Endodermal cell (in vitro differentiated cells): Measurements from ENCODE around the gene PNPLA6. TPM values are rescaled to one million over a fixed set of nuclear protein-coding genes. Genes with fewer than 3 reads are reported as not detected.

Source experiments
- DNase-seq: peaks from one replicate; pipeline ENCODE4 v3.0.0-alpha.2; 2017
- H3K27ac ChIP-seq: 2 replicates; pipeline ENCODE4 v1.5.1; 2013; ENCODE audit warnings: mild to moderate bottlenecking, low read depth, low read length, moderate library complexity
- H3K27me3 ChIP-seq: 2 replicates; pipeline ENCODE4 v1.6.1; 2013; ENCODE audit warnings: mild to moderate bottlenecking, low read length, moderate library complexity; ENCODE audit not compliant: insufficient read depth, control insufficient read depth, poor library complexity, severe bottlenecking
- H3K36me3 ChIP-seq: 2 replicates; pipeline ENCODE4 v1.7.0; 2013; ENCODE audit warnings: mild to moderate bottlenecking, low read length, moderate library complexity; ENCODE audit not compliant: control insufficient read depth, insufficient read depth
- H3K4me1 ChIP-seq: one replicate; pipeline ENCODE4 v1.7.0; 2013; ENCODE audit warnings: low read length; ENCODE audit not compliant: control insufficient read depth, insufficient read depth
- H3K4me3 ChIP-seq: 2 replicates; pipeline ENCODE4 v1.5.1; 2013; ENCODE audit warnings: mild to moderate bottlenecking, low read length, moderate library complexity
- H3K9ac ChIP-seq: 2 replicates; pipeline ENCODE4 v1.6.1; 2013; ENCODE audit warnings: mild to moderate bottlenecking, low read length, moderate library complexity; ENCODE audit not compliant: poor library complexity, severe bottlenecking; ENCODE audit errors: extremely low read depth
- H3K9me3 ChIP-seq: 2 replicates; pipeline ENCODE4 v1.6.1; 2013; ENCODE audit warnings: mild to moderate bottlenecking, low read length, moderate library complexity; ENCODE audit not compliant: control insufficient read depth
- H3K27ac Mint-ChIP-seq: 2 replicates; pipeline ENCODE4 v1.8.0; 2020; ENCODE audit warnings: mixed read lengths
- H3K27me3 Mint-ChIP-seq: 2 replicates; pipeline ENCODE4 v1.8.0; 2021; ENCODE audit warnings: mild to moderate bottlenecking, mixed read lengths; ENCODE audit not compliant: insufficient read depth
- H3K36me3 Mint-ChIP-seq: 2 replicates; pipeline ENCODE4 v1.8.0; 2020; ENCODE audit warnings: low read depth, mixed read lengths
- H3K4me1 Mint-ChIP-seq: 2 replicates; pipeline ENCODE4 v1.8.0; 2020; ENCODE audit warnings: mixed read lengths
- H3K4me3 Mint-ChIP-seq: 2 replicates; pipeline ENCODE4 v1.8.0; 2020; ENCODE audit warnings: mild to moderate bottlenecking, moderate library complexity, mixed read lengths
- H3K9me3 Mint-ChIP-seq: 2 replicates; pipeline ENCODE4 v1.8.0; 2020; ENCODE audit warnings: mild to moderate bottlenecking, mixed read lengths
- CTCF ChIP-seq: fragments of 200-600 bp; sonication (generic); conservative IDR thresholded peaks from 2 replicates; pipeline ENCODE4 v1.5.0; 2021; ENCODE audit warnings: antibody characterized with exemption, mild to moderate bottlenecking
- WGBS, 2 experiments: methylation state at CpG; one replicate each; pipeline versions ENCODE4 v1.1.5 to v1.1.7; 2013; ENCODE audit warnings: missing lambda C conversion rate in 2 of 2, mixed read lengths in 1 of 2; ENCODE audit not compliant: insufficient coverage in 1 of 2, insufficient read length in 1 of 2; 5-methylcytosine and 5-hydroxymethylcytosine counted together
- total RNA-seq, 2 donors: library from RNA; stranded (reverse); fragmentation: NEBNext Ultra II Directional in 1 of 2; extraction: Animal tissue kit (Norgen Biotek cat#: 25700) in 1 of 2; gene quantifications; 2 replicates in 1 of 2; 3 replicates in 1 of 2; pipeline ENCODE4 v1.2.1, GENCODE V29; 2021

The PNPLA6 gene
- total RNA-seq, 2 donors from 2014 or later, result 86.1 to 124 TPM

GRCh38 chr19:7516878-7517277 lies 18.6 kb upstream of the PNPLA6 start:
- WGBS, 2 experiments, result 85% methylated on average over 4 of the region's 4 CpGs; no CpG with 5 or more reads in 1 of the 2 experiments
- Histone ChIP-seq H3K9me3 (no peaks in the 10 kb centered on the region), H3K9ac (peak overlapping the region; percentile 81), H3K4me3 (peak overlapping the region; percentile 84), H3K27me3 (no peaks in the 10 kb centered on the region), H3K4me1 (no peaks in the 10 kb centered on the region), H3K27ac (peak overlapping the region; percentile 19), H3K36me3 (no peaks in the 10 kb centered on the region)
- peaks cover 23% of the 10 kb centered on the region for H3K4me1 Mint-ChIP-seq
- peak overlapping the region; percentile 76 for H3K27ac Mint-ChIP-seq
- no peak for DNase-seq
- peak overlapping the region; percentile 80 for H3K4me3 Mint-ChIP-seq
- no peak for TF ChIP-seq CTCF
- no peaks in the 10 kb centered on the region for H3K9me3 Mint-ChIP-seq
- H3K36me3 Mint-ChIP-seq, result peaks cover 13% of the 10 kb centered on the region
- no peaks in the 10 kb centered on the region for H3K27me3 Mint-ChIP-seq

GRCh38 chr19:7519361-7520130 lies 16.0 kb upstream of the PNPLA6 start:
- peaks cover 13% of the 10 kb centered on the region for H3K36me3 Mint-ChIP-seq
- no peaks in the 10 kb centered on the region for H3K27me3 Mint-ChIP-seq
- WGBS, 2 experiments, result 96 to 99% methylated on average over 58 to 74 of the region's 74 CpGs
- peaks cover 22% of the 10 kb centered on the region for H3K4me1 Mint-ChIP-seq
- Histone ChIP-seq H3K27ac (no peak overlapping the region), H3K36me3 (no peaks in the 10 kb centered on the region), H3K4me1 (peaks cover 7% of the 10 kb centered on the region), H3K9me3 (no peaks in the 10 kb centered on the region), H3K4me3 (no peak overlapping the region), H3K27me3 (no peaks in the 10 kb centered on the region), H3K9ac (no peak overlapping the region)
- H3K27ac Mint-ChIP-seq, result no peak overlapping the region
- no peaks in the 10 kb centered on the region for H3K9me3 Mint-ChIP-seq
- no peak overlapping the region for H3K4me3 Mint-ChIP-seq
- TF ChIP-seq CTCF, result no peak
- DNase-seq, result no peak

GRCh38 chr19:7520131-7521051 lies 15.1 kb upstream of the PNPLA6 start:
- H3K36me3 Mint-ChIP-seq, result peaks cover 13% of the 10 kb centered on the region
- no peak overlapping the region for H3K4me3 Mint-ChIP-seq
- no peak overlapping the region for H3K27ac Mint-ChIP-seq
- peaks cover 7% of the 10 kb centered on the region for H3K4me1 ChIP-seq
- H3K36me3 ChIP-seq, result peaks cover 2% of the 10 kb centered on the region
- peaks cover 16% of the 10 kb centered on the region for H3K4me1 Mint-ChIP-seq
- WGBS, 2 experiments, result 95 to 96% methylated on average over 28 to 51 of the region's 51 CpGs
- TF ChIP-seq CTCF, result no peak
- H3K27me3 Mint-ChIP-seq, result no peaks in the 10 kb centered on the region
- no peaks in the 10 kb centered on the region for H3K27me3 ChIP-seq
- no peak overlapping the region for H3K27ac ChIP-seq
- H3K4me3 ChIP-seq, result no peak overlapping the region
- H3K9me3 Mint-ChIP-seq, result no peaks in the 10 kb centered on the region
- DNase-seq, result no peak
- no peaks in the 10 kb centered on the region for H3K9me3 ChIP-seq
- H3K9ac ChIP-seq, result no peak overlapping the region
